ENCODE measurements around the gene HK1. TPM values are rescaled to one million over a fixed set of nuclear protein-coding genes. Genes with fewer than 3 reads are reported as not detected.

The HK1 gene
- total RNA-seq, 1 experiment from 2014 or later = 98.8 TPM

DNA sequence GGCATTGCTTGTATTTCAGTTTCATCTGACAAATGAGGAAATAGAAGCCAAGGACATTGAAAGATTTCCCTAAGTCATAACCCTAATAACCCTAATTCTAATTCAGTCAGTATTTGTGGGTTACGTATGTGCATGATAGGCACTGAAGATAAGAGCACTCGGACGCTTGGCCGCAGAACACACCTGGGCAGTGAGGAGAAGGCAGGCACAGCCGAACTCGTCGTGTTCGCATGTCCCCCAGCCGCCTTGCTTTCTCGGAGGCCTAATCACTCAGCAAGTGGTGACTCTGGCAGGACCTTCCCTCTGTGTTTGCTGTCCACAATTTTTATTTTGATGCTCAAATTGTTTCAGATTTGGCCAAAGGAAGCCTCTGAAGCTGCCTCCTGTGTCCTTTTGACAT, 34.5 kb upstream of the HK1 start:
- Mint-ChIP-seq H3K27me3 (ENCODE audit: low read depth) (peaks cover 3% of the 10 kb centered on the region), H3K4me3 (no peak overlapping the region), H3K27ac (no peak overlapping the region), H3K36me3 (ENCODE audit: insufficient read depth in 1 of 3, low read depth in 3 of 3) (no peaks in the 10 kb centered on the region), H3K9me3 (no peaks in the 10 kb centered on the region), H3K4me1 (peaks cover 14% of the 10 kb centered on the region in 2 experiments)
- Histone ChIP-seq H3K23ac (ENCODE audit: insufficient read length, low read depth, low read length) (no peak overlapping the region), H4K8ac (replicated peaks; ENCODE audit: insufficient read length, low read depth, low read length) (no peak overlapping the region), H2AK5ac (ENCODE audit: insufficient read length, low read length) (no peak overlapping the region), H2BK12ac (ENCODE audit: insufficient read length, low read depth, low read length) (no peak overlapping the region), H3K56ac (ENCODE audit: insufficient read length, low read depth, low read length) (no peak overlapping the region), H3K23me2 (ENCODE audit: insufficient read length, low read depth, low read length, poor library complexity, severe bottlenecking) (no peaks in the 10 kb centered on the region), H4K20me1 (ENCODE audit: control insufficient read depth, insufficient read depth, insufficient read length) (no peaks in the 10 kb centered on the region), H3K4me1 (ENCODE audit: insufficient read depth, low read length) (no peaks in the 10 kb centered on the region), H2BK15ac (ENCODE audit: low read depth, low read length) (no peak overlapping the region), H2BK120ac (ENCODE audit: low read depth, low read length, poor library complexity, severe bottlenecking) (no peak overlapping the region), H3K4me2 (ENCODE audit: insufficient read depth, insufficient read length, low read length) (no peak overlapping the region), H3K4ac (ENCODE audit: low read depth, low read length) (no peak overlapping the region), H3K27me3 (ENCODE audit: insufficient read depth, low read length) (no peaks in the 10 kb centered on the region), H3K79me1 (ENCODE audit: insufficient read depth, low read depth, low read length, poor library complexity, severe bottlenecking) (no peaks in the 10 kb centered on the region), H3K18ac (ENCODE audit: insufficient read length, low read depth, low read length) (no peak overlapping the region), H2AFZ (ENCODE audit: low read length) (no peak overlapping the region), H3K9ac (ENCODE audit: extremely low read depth, insufficient read length, low read length) (no peak overlapping the region), H3K14ac (ENCODE audit: insufficient read depth, low read length) (no peak overlapping the region), H3K27ac (ENCODE audit: insufficient read length, low read depth, low read length) (no peak overlapping the region), H2BK20ac (ENCODE audit: low read depth, low read length, poor library complexity, severe bottlenecking) (no peak overlapping the region), H3K79me2 (ENCODE audit: insufficient read depth, low read length) (no peaks in the 10 kb centered on the region), H2BK5ac (ENCODE audit: insufficient read length, low read length) (no peak overlapping the region), H4K5ac (ENCODE audit: insufficient read length, low read depth, low read length) (no peak overlapping the region), H4K91ac (ENCODE audit: insufficient read length, low read depth, low read length) (no peak overlapping the region), H3T11ph (ENCODE audit: low read length) (no peak overlapping the region), H3K9me3 (ENCODE audit: control insufficient read depth, low read depth, low read length) (no peaks in the 10 kb centered on the region)
- no peak for DNase-seq
- TF ChIP-seq, protein P1, sequence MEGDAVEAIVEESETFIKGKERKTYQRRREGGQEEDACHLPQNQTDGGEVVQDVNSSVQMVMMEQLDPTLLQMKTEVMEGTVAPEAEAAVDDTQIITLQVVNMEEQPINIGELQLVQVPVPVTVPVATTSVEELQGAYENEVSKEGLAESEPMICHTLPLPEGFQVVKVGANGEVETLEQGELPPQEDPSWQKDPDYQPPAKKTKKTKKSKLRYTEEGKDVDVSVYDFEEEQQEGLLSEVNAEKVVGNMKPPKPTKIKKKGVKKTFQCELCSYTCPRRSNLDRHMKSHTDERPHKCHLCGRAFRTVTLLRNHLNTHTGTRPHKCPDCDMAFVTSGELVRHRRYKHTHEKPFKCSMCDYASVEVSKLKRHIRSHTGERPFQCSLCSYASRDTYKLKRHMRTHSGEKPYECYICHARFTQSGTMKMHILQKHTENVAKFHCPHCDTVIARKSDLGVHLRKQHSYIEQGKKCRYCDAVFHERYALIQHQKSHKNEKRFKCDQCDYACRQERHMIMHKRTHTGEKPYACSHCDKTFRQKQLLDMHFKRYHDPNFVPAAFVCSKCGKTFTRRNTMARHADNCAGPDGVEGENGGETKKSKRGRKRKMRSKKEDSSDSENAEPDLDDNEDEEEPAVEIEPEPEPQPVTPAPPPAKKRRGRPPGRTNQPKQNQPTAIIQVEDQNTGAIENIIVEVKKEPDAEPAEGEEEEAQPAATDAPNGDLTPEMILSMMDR (conservative IDR thresholded peaks at IDR 0.05) = no peak
- WGBS (ENCODE audit: extremely low coverage, insufficient read length, low lambda C conversion rate) = no CpG with 5 or more reads among the region's 10 CpGs

All from H9 (cell line).